Mucosa of descending colon (tissue), 3 donors: ENCODE data around the gene SEC16A. TPM values are rescaled to one million over a fixed set of nuclear protein-coding genes. Genes with fewer than 3 reads are reported as not detected.

Experiments
- ATAC-seq: fragments of 200-7000 bp; cut with Tn5 transposase; one replicate; pipeline ENCODE4 v1.9.1; 2020; ENCODE audit warnings: mild to moderate bottlenecking, moderate library complexity
- DNase-seq, 3 donors: peaks; one replicate each; pipeline ENCODE4 v3.0.0-alpha.2; 2020
- H3K36me3 ChIP-seq: fragments of 200-600 bp; one replicate; pipeline ENCODE4 v1.8.0; 2021; ENCODE audit warnings: low read depth, mild to moderate bottlenecking
- H3K4me1 ChIP-seq: fragments of 200-600 bp; one replicate; pipeline ENCODE4 v1.8.0; 2021; ENCODE audit warnings: low read depth, mild to moderate bottlenecking
- H3K4me3 ChIP-seq: fragments of 200-600 bp; one replicate; pipeline ENCODE4 v1.8.0; 2021; ENCODE audit warnings: mild to moderate bottlenecking
- H3K9me3 ChIP-seq: fragments of 200-600 bp; one replicate; pipeline ENCODE4 v1.8.0; 2021; ENCODE audit warnings: mild to moderate bottlenecking
- intact Hi-C, 2 donors: fragments of 100-400 bp; cut with DNase I in 1 of 2; cut with micrococcal nuclease in 1 of 2; formaldehyde crosslinking; loops; one replicate each; pipeline versions ENCODE4 v1.11.0 to v1.11.1; 2022; cut with DNase I, micrococcal nuclease
- total RNA-seq, 3 donors: library from RNA; stranded (reverse); fragmentation: NEBNext Ultra II Directional in 2 of 3; extraction: Animal tissue kit (Norgen Biotek cat#: 25700) in 2 of 3; gene quantifications; one replicate each; pipeline versions ENCODE4 v1.2.1 to v1.2.4, GENCODE V29; 2021 to 2023
- TF ChIP-seq, protein P1 (sequence below): fragments of 200-600 bp; IDR thresholded peaks from one replicate; pipeline ENCODE4 v1.8.0; 2022; ENCODE audit warnings: antibody characterized with exemption, mild to moderate bottlenecking
- donor health status: DM: no; HTN: no; CAD: no; lungs with moderate emphysema.
- donor health status: DM: no; HTN: no; CAD: no.
- donor health status: DM: no; HTN: yes; CAD: no.

The SEC16A gene
- total RNA-seq, 3 donors from 2014 or later = 60.0 to 69.5 (median 69.3) TPM

DNA sequence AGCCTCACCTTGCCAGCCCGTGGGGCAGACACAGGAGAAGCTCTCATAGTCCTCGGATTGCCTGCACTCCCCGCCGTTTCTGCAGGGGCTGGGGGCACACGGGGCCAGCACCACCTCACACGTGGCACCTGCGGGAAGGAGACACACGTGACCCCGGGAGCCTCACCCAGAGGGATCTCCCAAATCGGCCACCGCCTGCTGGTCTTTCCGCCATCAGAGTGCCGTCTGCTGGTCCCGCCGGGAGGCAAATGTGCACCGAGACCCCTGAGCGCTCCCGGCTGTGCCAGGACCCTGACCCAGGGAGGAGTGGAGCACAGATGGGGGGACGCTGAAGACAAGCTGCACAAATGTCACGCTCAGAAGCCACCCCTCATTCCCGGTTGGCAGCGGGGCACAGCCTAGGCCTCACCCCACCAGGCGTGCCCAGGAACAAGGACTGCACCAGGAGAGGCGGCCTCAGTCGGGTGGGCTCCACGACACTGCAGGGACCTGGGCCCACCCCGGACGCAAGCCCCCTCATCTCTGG, 28.4 kb upstream of the SEC16A start:
- no peak overlapping the region for H3K4me3 ChIP-seq
- no peaks in the 10 kb centered on the region for H3K4me1 ChIP-seq
- intact Hi-C loops = no loop called here
- no peaks in the 10 kb centered on the region for H3K9me3 ChIP-seq
- TF ChIP-seq, protein P1, sequence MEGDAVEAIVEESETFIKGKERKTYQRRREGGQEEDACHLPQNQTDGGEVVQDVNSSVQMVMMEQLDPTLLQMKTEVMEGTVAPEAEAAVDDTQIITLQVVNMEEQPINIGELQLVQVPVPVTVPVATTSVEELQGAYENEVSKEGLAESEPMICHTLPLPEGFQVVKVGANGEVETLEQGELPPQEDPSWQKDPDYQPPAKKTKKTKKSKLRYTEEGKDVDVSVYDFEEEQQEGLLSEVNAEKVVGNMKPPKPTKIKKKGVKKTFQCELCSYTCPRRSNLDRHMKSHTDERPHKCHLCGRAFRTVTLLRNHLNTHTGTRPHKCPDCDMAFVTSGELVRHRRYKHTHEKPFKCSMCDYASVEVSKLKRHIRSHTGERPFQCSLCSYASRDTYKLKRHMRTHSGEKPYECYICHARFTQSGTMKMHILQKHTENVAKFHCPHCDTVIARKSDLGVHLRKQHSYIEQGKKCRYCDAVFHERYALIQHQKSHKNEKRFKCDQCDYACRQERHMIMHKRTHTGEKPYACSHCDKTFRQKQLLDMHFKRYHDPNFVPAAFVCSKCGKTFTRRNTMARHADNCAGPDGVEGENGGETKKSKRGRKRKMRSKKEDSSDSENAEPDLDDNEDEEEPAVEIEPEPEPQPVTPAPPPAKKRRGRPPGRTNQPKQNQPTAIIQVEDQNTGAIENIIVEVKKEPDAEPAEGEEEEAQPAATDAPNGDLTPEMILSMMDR = no peak
- DNase-seq = no peak
- peaks cover 19% of the 10 kb centered on the region for H3K36me3 ChIP-seq
- ATAC-seq = no peak

DNA sequence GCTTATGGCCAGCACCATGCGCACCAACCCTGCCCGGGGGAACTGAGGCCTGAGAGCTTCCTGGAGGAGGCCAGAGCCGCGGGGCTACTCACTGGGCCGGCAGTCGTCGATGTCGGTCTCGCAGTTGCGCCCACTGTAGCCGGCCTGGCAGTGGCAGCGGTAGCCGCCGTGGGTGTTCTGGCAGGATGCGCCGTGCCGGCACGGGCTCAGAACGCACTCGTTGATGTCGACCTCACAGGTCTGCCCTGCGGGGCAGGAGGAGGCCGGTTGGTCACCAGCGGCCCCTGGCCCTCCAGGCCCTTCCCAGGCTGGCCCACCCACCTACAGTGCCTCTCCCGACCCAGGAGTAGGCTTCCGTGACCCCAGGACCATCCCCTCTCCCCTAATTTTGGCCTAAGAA, 27.7 kb upstream of the SEC16A start:
- TF ChIP-seq, protein P1 = no peak
- no peaks in the 10 kb centered on the region for H3K9me3 ChIP-seq
- intact Hi-C loops = no loop called here
- H3K4me3 ChIP-seq = no peak overlapping the region
- ATAC-seq (no peak), DNase-seq (no peak)
- H3K36me3 ChIP-seq = peaks cover 19% of the 10 kb centered on the region
- H3K4me1 ChIP-seq = no peaks in the 10 kb centered on the region

DNA sequence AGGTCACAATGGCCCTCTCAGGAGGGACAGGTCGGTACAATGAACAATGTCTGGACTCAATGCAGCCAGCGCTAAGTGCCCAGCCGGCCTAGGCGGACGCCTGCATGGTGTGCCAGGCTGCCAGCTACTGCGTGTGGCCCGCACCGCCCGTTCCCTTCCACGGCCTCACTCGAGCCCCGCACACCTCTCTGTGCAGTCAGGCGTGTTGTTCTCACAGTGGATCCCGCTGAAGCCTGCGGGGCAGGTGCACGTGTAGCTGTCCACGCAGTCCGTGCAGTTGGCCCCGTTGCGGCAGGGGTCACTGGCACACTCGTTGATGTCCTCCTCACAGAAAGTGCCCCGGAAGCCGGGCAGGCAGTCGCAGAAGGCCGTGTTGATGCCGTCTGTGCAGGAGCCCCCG, 26.7 kb upstream of the SEC16A start:
- no peaks in the 10 kb centered on the region for H3K4me1 ChIP-seq
- TF ChIP-seq, protein P1 = no peak
- peaks cover 24% of the 10 kb centered on the region for H3K36me3 ChIP-seq
- intact Hi-C loops = no loop called here
- ATAC-seq (no peak), DNase-seq (no peak)
- no peak overlapping the region for H3K4me3 ChIP-seq
- H3K9me3 ChIP-seq = no peaks in the 10 kb centered on the region

DNA sequence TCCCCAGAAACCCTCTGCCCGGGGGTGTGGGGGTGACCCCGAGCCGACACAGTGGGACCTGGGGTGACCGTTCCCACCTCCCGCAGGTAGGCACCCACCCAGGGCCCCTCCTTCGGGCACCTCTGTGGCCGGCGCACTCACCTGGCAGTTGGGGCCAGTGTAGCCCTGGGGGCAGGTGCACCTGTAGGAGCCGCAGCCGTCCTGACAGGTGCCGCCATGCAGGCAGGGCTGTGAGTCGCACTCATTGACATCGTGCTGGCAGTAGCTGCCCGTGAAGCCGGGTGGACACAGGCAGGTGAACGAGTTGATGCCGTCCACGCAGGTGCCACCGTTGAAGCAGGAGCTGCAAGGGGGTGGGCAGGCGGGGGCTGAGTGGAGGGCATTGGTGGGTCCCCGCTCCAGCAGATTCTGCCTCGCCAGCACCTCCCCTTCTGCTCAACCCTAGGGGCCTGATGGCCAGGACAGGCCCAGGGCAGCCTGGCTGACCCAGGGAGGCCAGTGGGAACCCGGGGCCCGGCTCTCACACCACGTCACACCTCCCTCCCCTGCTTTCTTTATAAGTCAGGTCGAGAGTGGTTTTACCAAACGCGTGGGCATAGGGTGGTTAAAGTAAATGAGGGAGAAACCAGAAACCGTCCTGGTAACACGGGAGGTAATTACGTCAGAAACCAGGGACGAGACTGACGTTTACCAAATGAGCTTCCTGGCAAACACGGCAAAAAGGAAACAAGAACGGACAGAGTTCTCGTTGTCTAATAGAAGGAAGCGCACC, 26.1 kb upstream of the SEC16A start:
- no peak overlapping the region for H3K4me3 ChIP-seq
- DNase-seq (no peak), ATAC-seq (no peak)
- no peaks in the 10 kb centered on the region for H3K9me3 ChIP-seq
- H3K4me1 ChIP-seq = no peaks in the 10 kb centered on the region
- TF ChIP-seq, protein P1 = no peak
- intact Hi-C loops = no loop called here
- peaks cover 25% of the 10 kb centered on the region for H3K36me3 ChIP-seq

DNA sequence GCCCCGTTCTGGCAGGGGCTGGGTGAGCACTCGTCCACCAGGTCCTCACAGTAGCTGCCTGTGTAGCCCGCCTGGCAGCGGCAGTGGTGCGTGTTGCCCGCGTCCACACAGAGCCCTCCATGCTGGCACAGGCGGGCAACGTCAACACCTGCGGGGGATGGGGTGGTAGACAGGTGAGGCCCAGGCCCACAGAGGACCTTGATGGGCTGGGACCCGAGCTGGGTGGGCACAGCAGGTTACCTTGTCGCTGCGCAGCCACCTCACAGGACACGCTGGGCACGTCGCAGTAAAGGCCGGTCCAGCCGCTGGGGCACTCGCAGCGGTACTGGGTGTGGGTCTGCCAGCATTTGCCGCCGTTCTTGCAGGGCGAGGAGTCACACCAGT, 25.1 kb upstream of the SEC16A start:
- intact Hi-C loops = no loop called here
- no peak overlapping the region for H3K4me3 ChIP-seq
- peaks cover 25% of the 10 kb centered on the region for H3K36me3 ChIP-seq
- no peaks in the 10 kb centered on the region for H3K4me1 ChIP-seq
- TF ChIP-seq, protein P1 = no peak
- no peaks in the 10 kb centered on the region for H3K9me3 ChIP-seq
- DNase-seq (no peak), ATAC-seq (no peak)
